ENCODE results near the gene OR4K13. TPM values are rescaled to one million over a fixed set of nuclear protein-coding genes. Genes with fewer than 3 reads are reported as not detected.

Gene OR4K13, protein sequence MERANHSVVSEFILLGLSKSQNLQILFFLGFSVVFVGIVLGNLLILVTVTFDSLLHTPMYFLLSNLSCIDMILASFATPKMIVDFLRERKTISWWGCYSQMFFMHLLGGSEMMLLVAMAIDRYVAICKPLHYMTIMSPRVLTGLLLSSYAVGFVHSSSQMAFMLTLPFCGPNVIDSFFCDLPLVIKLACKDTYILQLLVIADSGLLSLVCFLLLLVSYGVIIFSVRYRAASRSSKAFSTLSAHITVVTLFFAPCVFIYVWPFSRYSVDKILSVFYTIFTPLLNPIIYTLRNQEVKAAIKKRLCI
- total RNA-seq: not detected

DNA sequence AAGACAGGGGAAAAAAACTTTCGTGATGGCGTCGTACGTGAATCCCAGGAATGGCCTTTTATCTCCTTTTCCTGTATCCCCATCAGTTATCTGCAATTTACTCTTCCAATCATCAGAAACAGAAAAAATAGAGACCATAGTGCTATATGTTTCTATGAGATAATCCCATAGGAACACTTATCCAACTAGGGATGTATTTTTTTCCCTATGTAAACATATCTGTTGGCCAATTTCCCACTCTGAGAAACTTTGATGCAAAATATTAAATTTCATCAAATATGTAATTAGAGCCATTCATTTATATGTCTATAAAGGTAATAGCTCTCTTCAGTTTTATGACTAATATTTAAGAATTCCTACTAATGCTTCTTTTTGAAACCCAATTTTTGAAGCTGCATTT, at the start of gene OR4K13:
OR4K13 (minus strand) TSS at position 101 of the 400 bp plus-strand sequence. CDS start 1,280 bp downstream, outside the sequence.
- intact Hi-C loops (cut with DNase I): no loop called here
- ATAC-seq (no peak), DNase-seq (ENCODE audit: low spot score) (no peak)

DNA sequence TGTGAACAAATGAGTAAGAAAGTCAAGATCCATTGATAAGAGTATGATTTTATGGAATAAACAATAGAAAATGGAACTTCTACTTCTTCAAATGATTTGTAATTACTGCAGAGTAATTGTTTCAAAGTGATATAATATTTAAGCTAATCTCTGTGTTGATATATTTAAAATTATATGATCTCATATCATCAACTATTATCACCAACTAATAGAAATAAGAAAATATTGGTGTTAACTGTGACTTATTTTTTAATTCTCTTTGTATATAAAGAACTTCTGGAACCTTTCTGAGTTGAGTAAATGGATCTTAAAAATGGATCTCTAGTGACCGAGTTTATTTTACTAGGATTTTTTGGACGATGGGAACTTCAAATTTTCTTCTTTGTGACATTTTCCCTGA, 23.9 kb upstream of the OR4K13 start, which contains the start of gene OR4L1:
OR4L1 (plus strand) TSS at position 301 of the 400 bp plus-strand sequence; CDS start at position 301, 0 bp downstream.
- intact Hi-C loops (cut with DNase I): no loop called here
- no peak for ATAC-seq

DNA sequence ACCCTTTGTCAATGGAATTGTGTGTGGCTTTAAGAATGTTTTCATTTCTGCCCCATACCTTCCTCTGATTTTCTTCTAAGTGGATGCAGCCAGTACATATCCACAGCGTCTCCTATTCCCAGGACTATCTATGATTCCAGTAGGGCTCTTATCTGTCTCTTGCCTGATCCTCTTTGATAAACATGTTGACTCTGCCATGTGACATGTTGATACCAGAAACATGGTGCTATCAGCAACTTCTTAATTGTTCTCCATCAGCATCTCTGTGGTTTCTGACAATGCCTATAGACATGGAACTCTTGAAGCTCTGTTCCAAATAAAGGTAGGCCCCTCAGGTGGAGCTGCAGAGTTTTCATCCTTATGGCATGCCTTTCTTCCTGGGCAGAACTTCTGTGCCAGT, 12.4 kb upstream of the OR4K13 start:
- no peak for DNase-seq (ENCODE audit: low spot score)
- intact Hi-C loops (cut with DNase I): no loop called here
- ATAC-seq: no peak

More for the DNA sequence above, 23.9 kb upstream of the OR4K13 start, which contains the start of gene OR4L1:
- no peak for DNase-seq (ENCODE audit: low spot score)

DNA sequence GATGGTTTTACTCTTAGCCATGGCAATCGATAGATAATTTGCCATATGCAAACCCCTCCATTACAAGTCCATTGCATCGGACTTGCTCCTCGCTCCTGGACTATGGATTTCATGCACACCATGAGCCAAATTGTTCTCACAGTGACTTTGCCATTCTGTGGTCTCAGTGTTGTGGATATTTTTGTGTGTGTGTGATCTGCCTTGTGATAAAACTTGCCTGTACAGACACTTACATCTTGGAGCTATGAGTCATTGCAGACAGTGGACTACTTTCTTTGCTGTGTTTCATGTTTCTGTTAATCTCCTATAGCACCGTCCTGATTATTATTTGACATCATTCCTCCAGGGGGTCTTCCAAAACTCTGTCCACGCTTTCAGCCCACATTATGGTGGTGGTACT, 8.4 kb upstream of the OR4K13 start:
- DNase-seq (ENCODE audit: low spot score) (no peak), ATAC-seq (no peak)
- intact Hi-C loops (cut with DNase I): no loop called here

DNA sequence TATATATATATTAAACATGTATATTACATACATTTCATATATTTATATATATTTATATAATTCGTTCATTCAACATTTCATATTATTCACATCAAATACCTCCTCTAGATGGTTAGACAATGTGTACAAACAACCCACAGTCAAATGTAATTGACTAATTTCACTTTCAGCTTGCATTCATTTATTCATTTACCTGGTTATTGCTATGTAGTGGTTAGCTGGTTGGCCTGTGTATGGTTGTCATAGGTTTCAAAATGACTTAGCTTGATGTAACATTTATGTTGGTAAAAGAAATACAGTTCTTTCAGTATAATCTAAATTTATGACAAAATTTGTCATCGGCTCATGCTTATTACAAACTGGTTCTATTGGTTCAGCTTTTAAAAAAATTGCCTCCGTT, 389 bp downstream of the OR4K13 start:
- DNase-seq (ENCODE audit: low spot score) (no peak), ATAC-seq (no peak)
- intact Hi-C loops (cut with DNase I): no loop called here

DNA sequence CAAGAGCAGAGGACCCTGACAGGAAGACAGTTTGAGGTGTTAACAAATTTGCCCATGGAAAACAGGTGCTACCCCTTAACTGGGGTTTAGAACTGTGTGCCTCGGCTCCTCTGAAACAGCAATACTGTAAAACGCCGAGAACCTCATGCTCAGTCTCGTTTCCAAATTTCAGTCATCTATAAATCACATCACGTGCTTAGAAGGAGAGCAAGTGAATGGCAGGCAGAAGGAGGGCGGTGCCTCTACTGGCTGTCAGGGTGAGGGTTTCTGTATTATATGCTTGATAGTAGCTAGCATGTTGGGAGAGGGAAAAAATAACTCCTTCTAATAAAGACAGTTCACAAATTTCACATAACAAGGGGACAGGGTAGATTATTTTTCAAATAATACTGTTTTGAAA, 4.8 kb downstream of the OR4K13 start:
- intact Hi-C loops (cut with DNase I): no loop called here
- ATAC-seq: no peak
- no peak for DNase-seq (ENCODE audit: low spot score)

DNA sequence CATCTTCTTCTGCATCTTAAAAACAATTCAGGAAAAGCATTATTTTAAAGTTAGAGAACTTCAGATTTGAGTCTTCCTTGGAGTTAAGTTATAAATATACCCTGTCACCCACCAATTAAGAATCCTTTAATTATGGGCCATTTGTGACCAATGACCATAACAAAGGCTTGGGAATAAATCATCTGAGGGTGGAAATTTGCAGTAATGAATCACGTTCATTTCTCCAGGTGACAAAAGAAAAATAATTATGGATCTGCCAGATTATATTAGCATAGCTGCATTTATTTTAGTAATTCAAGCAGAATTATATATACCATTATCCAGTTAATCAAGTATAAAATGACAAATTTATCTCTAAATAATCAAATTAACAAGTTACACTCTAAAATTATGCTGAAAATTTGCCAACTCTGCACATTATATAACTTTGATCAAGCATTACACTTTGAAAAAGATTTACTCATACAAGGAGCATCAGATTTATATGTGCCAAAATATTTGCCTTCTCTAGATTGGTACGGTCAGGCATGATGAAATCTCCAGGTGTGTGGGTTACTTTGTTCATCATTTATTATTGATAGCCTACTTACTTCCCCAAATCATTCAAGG, 16.5 kb downstream of the OR4K13 start, which contains the start of gene OR4K14:
OR4K14 (minus strand) TSS at position 51 of the 609 bp plus-strand sequence. CDS start 4,114 bp downstream, outside the sequence.
- DNase-seq (ENCODE audit: low spot score): no peak
- intact Hi-C loops (cut with DNase I): no loop called here
- no peak for ATAC-seq

DNA sequence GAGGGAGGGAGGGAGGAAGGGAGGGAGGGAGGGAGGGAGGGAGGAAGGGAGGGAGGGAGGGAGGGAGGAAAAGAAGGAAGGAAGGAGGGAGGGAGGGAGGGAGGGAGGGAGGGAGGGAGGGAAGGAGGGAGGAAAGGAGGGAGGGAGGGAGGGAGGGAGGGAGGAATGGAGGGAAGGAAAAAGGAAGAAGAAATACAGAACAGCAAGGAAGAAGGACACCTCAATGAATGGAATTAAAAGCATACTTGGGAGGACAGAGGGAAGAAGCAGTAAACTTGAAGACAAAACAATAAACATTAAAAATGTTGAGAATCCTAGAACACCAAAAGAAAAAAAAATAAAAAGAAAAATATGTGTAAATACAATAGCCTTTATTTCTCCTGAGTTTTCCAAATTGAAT, 27.7 kb downstream of the OR4K13 start:
- intact Hi-C loops (cut with DNase I): no loop called here
- ATAC-seq: no peak
- DNase-seq (ENCODE audit: low spot score): no peak

DNA sequence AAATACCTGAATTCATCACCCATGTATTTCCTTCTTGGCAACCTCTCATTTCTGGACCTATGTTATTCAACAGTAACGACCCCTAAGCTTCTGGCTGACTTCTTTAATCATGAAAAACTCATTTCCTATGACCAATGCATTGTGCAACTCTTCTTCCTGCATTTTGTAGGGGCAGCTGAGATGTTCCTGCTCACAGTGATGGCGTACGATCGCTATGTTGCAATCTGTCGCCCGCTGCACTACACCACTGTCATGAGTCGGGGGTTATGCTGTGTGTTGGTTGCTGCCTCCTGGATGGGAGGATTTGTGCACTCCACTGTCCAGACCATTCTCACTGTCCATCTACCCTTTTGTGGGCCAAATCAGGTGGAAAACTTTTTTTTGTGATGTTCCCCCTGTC, 33.5 kb downstream of the OR4K13 start:
- ATAC-seq (no peak), DNase-seq (ENCODE audit: low spot score) (no peak)
- intact Hi-C loops (cut with DNase I): no loop called here

DNA sequence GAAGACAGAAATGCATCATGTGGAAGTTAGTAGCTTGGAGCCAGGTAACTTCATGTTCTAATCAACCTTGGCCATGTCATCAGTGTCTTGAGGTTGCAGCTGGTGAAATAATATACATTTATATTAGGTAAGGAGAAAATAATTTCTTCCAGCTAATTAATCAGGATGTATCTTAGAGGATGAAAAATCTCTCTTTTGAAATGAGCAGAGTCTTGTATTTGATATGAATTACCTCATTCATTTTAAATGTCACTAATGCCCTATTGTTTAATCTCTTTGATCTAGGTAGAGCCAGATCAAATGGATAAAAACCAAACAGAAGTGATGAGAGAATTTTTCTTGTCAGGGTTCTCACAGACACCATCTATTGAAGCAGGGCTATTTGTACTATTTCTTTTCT, 34.0 kb downstream of the OR4K13 start, which contains the start of gene OR4Q2:
OR4Q2 (plus strand) TSS at position 301 of the 400 bp plus-strand sequence.
- no peak for ATAC-seq
- no peak for DNase-seq (ENCODE audit: low spot score)
- intact Hi-C loops (cut with DNase I): no loop called here

DNA sequence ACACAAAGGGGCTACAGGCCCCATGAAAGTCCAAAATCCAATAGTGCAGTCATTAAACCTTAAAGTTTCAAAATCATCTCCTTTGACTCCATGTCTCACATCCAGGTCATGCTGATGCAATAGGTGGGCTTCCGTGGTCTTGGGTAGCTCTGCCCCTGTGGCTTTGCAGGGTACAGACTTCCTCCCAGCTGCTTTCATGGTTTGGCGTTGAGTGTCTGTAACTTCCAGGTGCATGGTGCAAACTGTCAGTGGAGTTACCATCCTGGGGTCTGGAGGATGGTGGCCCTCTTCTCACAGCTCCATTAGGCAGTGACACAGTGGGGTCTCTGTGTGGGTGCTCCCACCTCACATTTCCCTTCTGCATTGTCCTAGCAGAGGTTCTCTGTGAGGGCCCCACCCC, 42.4 kb downstream of the OR4K13 start:
- no peak for DNase-seq (ENCODE audit: low spot score)
- ATAC-seq: no peak
- intact Hi-C loops (cut with DNase I): no loop called here

Other genes with a start within 250 kb of the OR4K13 start
- gene OR4N2, start 232.3 kb downstream of the OR4K13 start, total RNA-seq: not detected
- not detected for gene OR4K2, start 160.9 kb downstream of the OR4K13 start, total RNA-seq
- not detected for gene OR4K5, start 115.4 kb downstream of the OR4K13 start, total RNA-seq
- gene OR4K1, start 105.1 kb downstream of the OR4K13 start, total RNA-seq: not detected
- not detected for gene OR4K15, start 60.4 kb downstream of the OR4K13 start, total RNA-seq
- not detected for gene OR4Q2, start 33.9 kb downstream of the OR4K13 start, total RNA-seq
- not detected for gene OR4K14, start 16.7 kb downstream of the OR4K13 start, total RNA-seq
- not detected for gene OR4L1, start 24.0 kb upstream of the OR4K13 start, total RNA-seq
- gene OR4K17, start 74.7 kb upstream of the OR4K13 start, total RNA-seq: not detected
- not detected for gene OR4N5, start 102.8 kb upstream of the OR4K13 start, total RNA-seq
- not detected for gene OR11G2, start 154.9 kb upstream of the OR4K13 start, total RNA-seq
- gene OR11H6, start 187.7 kb upstream of the OR4K13 start, total RNA-seq: not detected
- gene OR11H7, start 192.9 kb upstream of the OR4K13 start, total RNA-seq: not detected
- gene OR11H4, start 203.2 kb upstream of the OR4K13 start, total RNA-seq: not detected